Natural killer cell (primary cell): Measurements from ENCODE around the gene CAPN10. TPM values are rescaled to one million over a fixed set of nuclear protein-coding genes. Genes with fewer than 3 reads are reported as not detected.

Experiments used
- ATAC-seq, 3 donors: fragments of 150-1000 bp in 2 of 3; fragments of 200-7000 bp in 1 of 3; cut with Tn5 transposase; 1 replicate in 1 of 3; 2 replicates in 2 of 3; pipeline ENCODE4 v1.10.0; 2021; ENCODE audit warnings: mild to moderate bottlenecking in 2 of 3, moderate library complexity in 2 of 3
- DNase-seq, 2 donors: peaks; one replicate each; pipeline versions ENCODE4 v3.0.0 to v3.0.0-alpha.2; 2013 to 2021; ENCODE audit warnings: mixed read lengths in 1 of 2
- H3K27ac ChIP-seq: one replicate; pipeline ENCODE4 v1.5.1; 2013; ENCODE audit warnings: mild to moderate bottlenecking, low read length
- H3K27me3 ChIP-seq: one replicate; pipeline ENCODE4 v1.6.1; 2013; ENCODE audit warnings: low read length; ENCODE audit not compliant: control insufficient read depth, insufficient read depth
- H3K36me3 ChIP-seq: one replicate; pipeline ENCODE4 v1.6.1; 2013; ENCODE audit warnings: low read length; ENCODE audit not compliant: control insufficient read depth, insufficient read depth
- H3K4me1 ChIP-seq: one replicate; pipeline ENCODE4 v1.6.1; 2013; ENCODE audit warnings: low read length; ENCODE audit not compliant: control insufficient read depth, insufficient read depth
- H3K4me3 ChIP-seq: one replicate; pipeline ENCODE4 v1.5.1; 2013; ENCODE audit warnings: low read length
- H3K9me3 ChIP-seq: one replicate; pipeline ENCODE4 v1.6.1; 2013; ENCODE audit warnings: low read length; ENCODE audit not compliant: control insufficient read depth, insufficient read depth
- H3K27ac Mint-ChIP-seq, 2 donors: one replicate each; pipeline ENCODE4 v1.8.0; 2022; ENCODE audit warnings: mild to moderate bottlenecking in 2 of 2, mixed read lengths in 2 of 2, moderate library complexity in 1 of 2
- H3K27me3 Mint-ChIP-seq, 2 donors: one replicate each; pipeline ENCODE4 v1.8.0; 2022; ENCODE audit warnings: low read depth in 2 of 2, mixed read lengths in 2 of 2
- H3K36me3 Mint-ChIP-seq: one replicate; pipeline ENCODE4 v1.8.0; 2022; ENCODE audit warnings: mixed read lengths
- H3K4me1 Mint-ChIP-seq, 2 donors: one replicate each; pipeline ENCODE4 v1.8.0; 2022; ENCODE audit warnings: mixed read lengths in 2 of 2
- H3K4me3 Mint-ChIP-seq: one replicate; pipeline ENCODE4 v1.8.0; 2022; ENCODE audit warnings: mild to moderate bottlenecking, moderate library complexity, mixed read lengths
- H3K9me3 Mint-ChIP-seq, 2 donors: one replicate each; pipeline ENCODE4 v1.8.0; 2022; ENCODE audit warnings: mixed read lengths in 2 of 2
- CTCF ChIP-seq: fragments of 200-600 bp; IDR thresholded peaks from one replicate; pipeline ENCODE4 v1.8.0; 2022; ENCODE audit warnings: antibody characterized with exemption
- WGBS: methylation state at CpG from one replicate; pipeline ENCODE4 v1.1.7; 2013; ENCODE audit warnings: missing lambda C conversion rate; ENCODE audit not compliant: insufficient coverage; 5-methylcytosine and 5-hydroxymethylcytosine counted together
- intact Hi-C: fragments of 100-400 bp; cut with micrococcal nuclease; formaldehyde crosslinking; loops from one replicate; pipeline ENCODE4 v1.14.2; 2022
- total RNA-seq, 4 donors: library from RNA; stranded (reverse); fragments of 120-200 nt in 1 of 4; gene quantifications; one replicate each; pipeline versions ENCODE4 v1.2.3 to v1.2.4, GENCODE V29; 2013 to 2022

CAPN10 gene
- total RNA-seq, 3 donors from 2014 or later (not counting 1 experiment from before 2014, with no cell fraction given): 69.3 to 95.1 (median 91.0) TPM

GRCh38 chr2:240539906-240540305 lies 46.6 kb upstream of the CAPN10 start:
- no peak for TF ChIP-seq CTCF
- H3K36me3 Mint-ChIP-seq: no peaks in the 10 kb centered on the region
- no peaks in the 10 kb centered on the region for H3K9me3 Mint-ChIP-seq
- no peak overlapping the region for H3K27ac ChIP-seq
- H3K4me3 ChIP-seq: no peak overlapping the region
- no peaks in the 10 kb centered on the region for H3K4me1 ChIP-seq
- intact Hi-C loops: no loop called here
- ATAC-seq (no peak), DNase-seq (no peak)
- H3K27me3 Mint-ChIP-seq: no peaks in the 10 kb centered on the region
- H3K36me3 ChIP-seq: peaks cover 18% of the 10 kb centered on the region
- no peaks in the 10 kb centered on the region for H3K27me3 ChIP-seq
- no peaks in the 10 kb centered on the region for H3K9me3 ChIP-seq
- H3K4me3 Mint-ChIP-seq: no peak overlapping the region
- peaks cover 14 to 25% of the 10 kb centered on the region in 2 donors for H3K4me1 Mint-ChIP-seq
- no peak overlapping the region for H3K27ac Mint-ChIP-seq

- 99% methylated on average over 4 of the region's 4 CpGs for WGBS
- no peak overlapping the region for H3K27ac ChIP-seq
- no peak for ATAC-seq
- Mint-ChIP-seq H3K36me3 (peaks cover 8% of the 10 kb centered on the region), H3K9me3 (no peaks in the 10 kb centered on the region), H3K27me3 (no peaks in the 10 kb centered on the region), H3K27ac (no peak overlapping the region), H3K4me3 (no peak overlapping the region), H3K4me1 (peaks cover 6 to 19% of the 10 kb centered on the region in 2 donors)
- no peak overlapping the region for H3K4me3 ChIP-seq
- peaks cover 30% of the 10 kb centered on the region for H3K36me3 ChIP-seq
- intact Hi-C loops: no loop called here
- TF ChIP-seq CTCF: no peak
- DNase-seq: no peak
- H3K9me3 ChIP-seq: no peaks in the 10 kb centered on the region
- H3K27me3 ChIP-seq: no peaks in the 10 kb centered on the region
- H3K4me1 ChIP-seq: no peaks in the 10 kb centered on the region
These were observed 35.2 kb upstream of the CAPN10 start for GRCh38 chr2:240551288-240551687.

GRCh38 chr2:240551811-240552210 lies 34.7 kb upstream of the CAPN10 start:
- no peak overlapping the region for H3K27ac ChIP-seq
- ATAC-seq (no peak), DNase-seq (no peak)
- H3K9me3 ChIP-seq: no peaks in the 10 kb centered on the region
- WGBS: 11% methylated on average over 1 of the region's 1 CpG
- TF ChIP-seq CTCF: no peak
- H3K27me3 ChIP-seq: no peaks in the 10 kb centered on the region
- intact Hi-C loops: no loop called here
- no peak overlapping the region for H3K4me3 Mint-ChIP-seq
- peaks cover 12 to 24% of the 10 kb centered on the region in 2 donors for H3K4me1 Mint-ChIP-seq
- H3K27ac Mint-ChIP-seq: peak overlapping the region; percentile 29 to 71
- H3K4me1 ChIP-seq: peaks cover 5% of the 10 kb centered on the region
- no peak overlapping the region for H3K4me3 ChIP-seq
- H3K36me3 ChIP-seq: peaks cover 30% of the 10 kb centered on the region
- H3K27me3 Mint-ChIP-seq: no peaks in the 10 kb centered on the region
- peaks cover 8% of the 10 kb centered on the region for H3K36me3 Mint-ChIP-seq
- no peaks in the 10 kb centered on the region for H3K9me3 Mint-ChIP-seq

GRCh38 chr2:240553956-240554480 lies 32.5 kb upstream of the CAPN10 start:
- TF ChIP-seq CTCF: no peak
- H3K4me3 Mint-ChIP-seq: no peak overlapping the region
- no peak for ATAC-seq
- Histone ChIP-seq H3K4me3 (no peak overlapping the region), H3K36me3 (peaks cover 32% of the 10 kb centered on the region), H3K4me1 (peaks cover 27% of the 10 kb centered on the region), H3K27me3 (no peaks in the 10 kb centered on the region), H3K9me3 (no peaks in the 10 kb centered on the region), H3K27ac (no peak overlapping the region)
- H3K9me3 Mint-ChIP-seq: no peaks in the 10 kb centered on the region
- H3K27ac Mint-ChIP-seq: no peak overlapping the region
- no peaks in the 10 kb centered on the region for H3K27me3 Mint-ChIP-seq
- DNase-seq: no peak
- intact Hi-C loops: no loop called here
- H3K36me3 Mint-ChIP-seq: peaks cover 8% of the 10 kb centered on the region
- 96% methylated on average over 7 of the region's 7 CpGs for WGBS
- H3K4me1 Mint-ChIP-seq: peaks cover 20 to 39% of the 10 kb centered on the region in 2 donors
